Cardiac septum (tissue), 1 donor: ENCODE measurements around the gene NTNG2. TPM values are rescaled to one million over a fixed set of nuclear protein-coding genes. Genes with fewer than 3 reads are reported as not detected.

Experiments
- DNase-seq: peaks from one replicate; pipeline ENCODE4 v3.0.0-alpha.2; 2020; ENCODE audit warnings: low spot score
- intact Hi-C: fragments of 100-400 bp; cut with DNase I; formaldehyde crosslinking; loops from one replicate; pipeline ENCODE4 v1.14.0; 2022
- total RNA-seq: library from RNA; stranded (reverse); fragmentation: NEBNext Ultra II Directional; extraction: Animal tissue kit (Norgen Biotek cat#: 25700); gene quantifications from one replicate; pipeline ENCODE4 v1.2.1, GENCODE V29; 2021
- donor health status: DM: no; HTN: no; CAD: no.

Gene NTNG2
- total RNA-seq, 1 donor from 2014 or later: 7.7 TPM

GRCh38 chr9:132194508-132194907 is 32.6 kb downstream of the NTNG2 start:
- intact Hi-C loops: no loop called here
- no peak for DNase-seq

- intact Hi-C loops: no loop called here
- DNase-seq: no peak
Measured at GRCh38 chr9:132197315-132197714, 35.5 kb downstream of the NTNG2 start.

GRCh38 chr9:132197856-132198550 is 36.1 kb downstream of the NTNG2 start:
- DNase-seq: no peak
- intact Hi-C loops: no loop called here

- intact Hi-C loops: no loop called here
- DNase-seq: no peak
Measured at GRCh38 chr9:132199056-132199455, 37.2 kb downstream of the NTNG2 start.

- intact Hi-C loops: no loop called here
- DNase-seq: no peak
Measured at GRCh38 chr9:132200706-132201105, 38.8 kb downstream of the NTNG2 start.

GRCh38 chr9:132201139-132201538 is 39.3 kb downstream of the NTNG2 start:
- no peak for DNase-seq
- intact Hi-C loops: no loop called here

GRCh38 chr9:132201780-132202703 is 40.2 kb downstream of the NTNG2 start:
- intact Hi-C loops: no loop called here
- no peak for DNase-seq

GRCh38 chr9:132204883-132205282 is 43.0 kb downstream of the NTNG2 start:
- intact Hi-C loops: no loop called here
- DNase-seq: no peak

GRCh38 chr9:132207215-132207614 is 45.4 kb downstream of the NTNG2 start:
- DNase-seq: no peak
- intact Hi-C loops: no loop called here

- intact Hi-C loops: no loop called here
- no peak for DNase-seq
Measured at GRCh38 chr9:132207839-132208615, 46.2 kb downstream of the NTNG2 start.

- intact Hi-C loops: no loop called here
- no peak for DNase-seq
Measured at GRCh38 chr9:132209228-132209627, 47.4 kb downstream of the NTNG2 start.

GRCh38 chr9:132210472-132211145 is 48.8 kb downstream of the NTNG2 start:
- intact Hi-C loops: no loop called here
- DNase-seq: no peak

GRCh38 chr9:132211570-132211969 is 49.7 kb downstream of the NTNG2 start:
- intact Hi-C loops: no loop called here
- no peak for DNase-seq

- DNase-seq: peak; percentile 93
- intact Hi-C loops: no loop called here
Measured at GRCh38 chr9:132214027-132214622, 52.3 kb downstream of the NTNG2 start.

GRCh38 chr9:132216861-132217619 is 55.2 kb downstream of the NTNG2 start:
- no peak for DNase-seq
- intact Hi-C loops: no loop called here

GRCh38 chr9:132218208-132218607 is 56.4 kb downstream of the NTNG2 start:
- intact Hi-C loops: no loop called here
- DNase-seq: no peak

- intact Hi-C loops: no loop called here
- no peak for DNase-seq
Measured at GRCh38 chr9:132221941-132222340, 60.1 kb downstream of the NTNG2 start.

- intact Hi-C loops: no loop called here
- no peak for DNase-seq
Measured at GRCh38 chr9:132224645-132225044, 62.8 kb downstream of the NTNG2 start.
